Activated naive CD8-positive, alpha-beta T cell treated with anti-CD3 and anti-CD28 coated beads, Interleukin-2, amount 50 U/mL, for 16 hours (primary cell): ENCODE data around the gene NEGR1.

Experiments
- DNase-seq: peaks from one replicate; pipeline ENCODE4 v3.0.0-alpha.2; 2020; ENCODE audit warnings: low read depth, low spot score

Gene NEGR1

GRCh38 chr1:72235062-72235461 lies 47.3 kb downstream of the NEGR1 start:
- no peak for DNase-seq

GRCh38 chr1:72230746-72231145 lies 51.6 kb downstream of the NEGR1 start:
- DNase-seq = no peak

GRCh38 chr1:72229893-72230292 lies 52.4 kb downstream of the NEGR1 start:
- DNase-seq = no peak

- no peak for DNase-seq
These were observed 54.7 kb downstream of the NEGR1 start for GRCh38 chr1:72227667-72228066.

- DNase-seq = no peak
These were observed 57.8 kb downstream of the NEGR1 start for GRCh38 chr1:72224506-72224905.

- no peak for DNase-seq
These were observed 60.5 kb downstream of the NEGR1 start for GRCh38 chr1:72221811-72222210.

GRCh38 chr1:72218141-72218739 lies 64.1 kb downstream of the NEGR1 start:
- DNase-seq = no peak

- no peak for DNase-seq
These were observed 75.3 kb downstream of the NEGR1 start for GRCh38 chr1:72207059-72207458.

- no peak for DNase-seq
These were observed 79.6 kb downstream of the NEGR1 start for GRCh38 chr1:72202761-72203160.

- DNase-seq = no peak
These were observed 84.6 kb downstream of the NEGR1 start for GRCh38 chr1:72197786-72198185.

- DNase-seq = no peak
These were observed 95.5 kb downstream of the NEGR1 start for GRCh38 chr1:72186733-72187307.

- no peak for DNase-seq
These were observed 98.1 kb downstream of the NEGR1 start for GRCh38 chr1:72184099-72184701.

GRCh38 chr1:72182859-72183258 lies 99.5 kb downstream of the NEGR1 start:
- no peak for DNase-seq

GRCh38 chr1:72178266-72178665 lies 104.1 kb downstream of the NEGR1 start:
- no peak for DNase-seq

- DNase-seq = no peak
These were observed 104.6 kb downstream of the NEGR1 start for GRCh38 chr1:72177711-72178110.

GRCh38 chr1:72170246-72170645 lies 112.1 kb downstream of the NEGR1 start:
- no peak for DNase-seq

- DNase-seq = no peak
These were observed 115.9 kb downstream of the NEGR1 start for GRCh38 chr1:72166426-72166825.

GRCh38 chr1:72150508-72150907 lies 131.8 kb downstream of the NEGR1 start:
- DNase-seq = no peak

GRCh38 chr1:72141875-72142274 lies 140.5 kb downstream of the NEGR1 start:
- DNase-seq = no peak

GRCh38 chr1:72140222-72140621 lies 142.1 kb downstream of the NEGR1 start:
- DNase-seq = no peak

GRCh38 chr1:72137656-72138055 lies 144.7 kb downstream of the NEGR1 start:
- DNase-seq = no peak

- DNase-seq = no peak
These were observed 152.5 kb downstream of the NEGR1 start for GRCh38 chr1:72129869-72130268.

- DNase-seq = no peak
These were observed 160.0 kb downstream of the NEGR1 start for GRCh38 chr1:72122099-72122880.
